Muscle layer of duodenum (tissue), 2 donors: Measurements from ENCODE around the gene PYGB.

ENCODE experiments used
- H3K27ac ChIP-seq: one replicate; pipeline ENCODE4 v1.7.0; 2013; ENCODE audit warnings: mild to moderate bottlenecking, low read length
- H3K27me3 ChIP-seq: one replicate; pipeline ENCODE4 v1.7.0; 2013; ENCODE audit warnings: low read depth, mild to moderate bottlenecking, control low read depth, low read length
- H3K36me3 ChIP-seq, 2 donors: one replicate each; pipeline ENCODE4 v1.7.0; 2013; ENCODE audit warnings: low read length in 2 of 2, control low read depth in 1 of 2, mild to moderate bottlenecking in 1 of 2; ENCODE audit not compliant: insufficient read depth in 2 of 2, control insufficient read depth in 1 of 2
- H3K4me1 ChIP-seq, 2 donors: one replicate each; pipeline ENCODE4 v1.7.0; 2013; ENCODE audit warnings: low read length in 2 of 2, mild to moderate bottlenecking in 2 of 2, control low read depth in 1 of 2, moderate library complexity in 1 of 2; ENCODE audit not compliant: insufficient read depth in 2 of 2, control insufficient read depth in 1 of 2
- H3K4me3 ChIP-seq, 2 donors: one replicate each; pipeline ENCODE4 v1.7.0; 2013; ENCODE audit warnings: low read length in 2 of 2, low read depth in 1 of 2, mild to moderate bottlenecking in 1 of 2
- H3K9me3 ChIP-seq, 2 donors: one replicate each; pipeline ENCODE4 v1.7.0; 2013; ENCODE audit warnings: low read length in 2 of 2, control low read depth in 1 of 2, mild to moderate bottlenecking in 1 of 2; ENCODE audit not compliant: control insufficient read depth in 1 of 2
- donor health status: healthy.

The PYGB gene

GRCh38 chr20:25216199-25216945, 31.5 kb upstream of the PYGB start:
- H3K27ac ChIP-seq: no peak overlapping the region
- H3K9me3 ChIP-seq: no peaks in the 10 kb centered on the region
- no peak overlapping the region for H3K4me3 ChIP-seq
- H3K4me1 ChIP-seq: no peaks in the 10 kb centered on the region
- no peaks in the 10 kb centered on the region for H3K27me3 ChIP-seq
- H3K36me3 ChIP-seq: peaks cover 69 to 81% of the 10 kb centered on the region in 2 donors

GRCh38 chr20:25217161-25218108, 30.4 kb upstream of the PYGB start:
- Histone ChIP-seq H3K36me3 (peaks cover 59 to 79% of the 10 kb centered on the region in 2 donors), H3K27me3 (no peaks in the 10 kb centered on the region), H3K4me1 (no peaks in the 10 kb centered on the region), H3K9me3 (no peaks in the 10 kb centered on the region), H3K27ac (no peak overlapping the region), H3K4me3 (no peak overlapping the region)

GRCh38 chr20:25218109-25218486, 29.8 kb upstream of the PYGB start:
- no peak overlapping the region for H3K4me3 ChIP-seq
- peaks cover 56 to 76% of the 10 kb centered on the region in 2 donors for H3K36me3 ChIP-seq
- no peak overlapping the region for H3K27ac ChIP-seq
- no peaks in the 10 kb centered on the region for H3K4me1 ChIP-seq
- no peaks in the 10 kb centered on the region for H3K9me3 ChIP-seq
- no peaks in the 10 kb centered on the region for H3K27me3 ChIP-seq

GRCh38 chr20:25218492-25218891, 29.4 kb upstream of the PYGB start:
- H3K4me3 ChIP-seq: no peak overlapping the region
- H3K27ac ChIP-seq: no peak overlapping the region
- peaks cover 52 to 72% of the 10 kb centered on the region in 2 donors for H3K36me3 ChIP-seq
- no peaks in the 10 kb centered on the region for H3K27me3 ChIP-seq
- H3K4me1 ChIP-seq: no peaks in the 10 kb centered on the region
- no peaks in the 10 kb centered on the region for H3K9me3 ChIP-seq

- Histone ChIP-seq H3K27ac (no peak overlapping the region), H3K27me3 (no peaks in the 10 kb centered on the region), H3K9me3 (no peaks in the 10 kb centered on the region), H3K4me3 (no peak overlapping the region), H3K4me1 (no peaks in the 10 kb centered on the region), H3K36me3 (peaks cover 47 to 69% of the 10 kb centered on the region in 2 donors)
Measured at GRCh38 chr20:25219365-25219764, 28.5 kb upstream of the PYGB start.

- no peaks in the 10 kb centered on the region for H3K9me3 ChIP-seq
- no peak overlapping the region for H3K4me3 ChIP-seq
- no peak overlapping the region for H3K27ac ChIP-seq
- peaks cover 45 to 65% of the 10 kb centered on the region in 2 donors for H3K36me3 ChIP-seq
- no peaks in the 10 kb centered on the region for H3K4me1 ChIP-seq
- no peaks in the 10 kb centered on the region for H3K27me3 ChIP-seq
Measured at GRCh38 chr20:25220021-25220730, 27.7 kb upstream of the PYGB start.

- H3K4me3 ChIP-seq: no peak overlapping the region
- H3K27ac ChIP-seq: no peak overlapping the region
- no peaks in the 10 kb centered on the region for H3K9me3 ChIP-seq
- peaks cover 36 to 64% of the 10 kb centered on the region in 2 donors for H3K36me3 ChIP-seq
- H3K27me3 ChIP-seq: no peaks in the 10 kb centered on the region
- H3K4me1 ChIP-seq: no peaks in the 10 kb centered on the region
Measured at GRCh38 chr20:25220810-25221591, 26.9 kb upstream of the PYGB start.

- no peak overlapping the region for H3K27ac ChIP-seq
- H3K36me3 ChIP-seq: peaks cover 31 to 57% of the 10 kb centered on the region in 2 donors
- H3K4me3 ChIP-seq: no peak overlapping the region
- peaks cover 2 to 5% of the 10 kb centered on the region in 2 donors for H3K4me1 ChIP-seq
- no peaks in the 10 kb centered on the region for H3K9me3 ChIP-seq
- no peaks in the 10 kb centered on the region for H3K27me3 ChIP-seq
Measured at GRCh38 chr20:25221592-25222460, 26.1 kb upstream of the PYGB start.

- no peak overlapping the region for H3K4me3 ChIP-seq
- H3K9me3 ChIP-seq: no peaks in the 10 kb centered on the region
- H3K4me1 ChIP-seq: peaks cover 10 to 13% of the 10 kb centered on the region in 2 donors
- peaks cover 23 to 49% of the 10 kb centered on the region in 2 donors for H3K36me3 ChIP-seq
- H3K27me3 ChIP-seq: no peaks in the 10 kb centered on the region
- no peak overlapping the region for H3K27ac ChIP-seq
Measured at GRCh38 chr20:25222461-25223178, 25.3 kb upstream of the PYGB start.
